GF-D8 (cell line): ENCODE results near the gene ENPP6.

Experiments used
- DNase-seq: peaks from one replicate; lab custom pipeline; 2025; lab: John Stamatoyannopoulos, UW

ENPP6 gene

DNA sequence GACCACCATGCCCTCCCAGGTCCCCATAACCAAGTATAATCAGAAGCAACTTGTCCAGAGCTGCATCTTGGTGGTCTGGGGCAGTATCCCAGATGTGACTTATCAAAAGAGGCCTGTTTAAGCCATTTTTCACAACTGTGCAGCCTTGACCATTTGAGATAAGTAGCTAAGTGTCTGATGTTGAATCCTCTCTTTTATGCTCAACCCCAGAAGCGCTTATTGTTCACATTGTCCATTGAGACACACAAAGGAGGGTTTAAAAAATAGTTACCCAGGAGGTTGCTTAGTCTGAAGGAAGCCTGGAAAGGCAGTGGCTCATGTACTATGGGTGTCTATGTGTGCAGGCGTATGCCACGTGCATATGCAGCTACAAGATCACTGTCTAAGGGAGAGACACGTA lies 27.0 kb downstream of the ENPP6 start:
- DNase-seq: no peak

DNA sequence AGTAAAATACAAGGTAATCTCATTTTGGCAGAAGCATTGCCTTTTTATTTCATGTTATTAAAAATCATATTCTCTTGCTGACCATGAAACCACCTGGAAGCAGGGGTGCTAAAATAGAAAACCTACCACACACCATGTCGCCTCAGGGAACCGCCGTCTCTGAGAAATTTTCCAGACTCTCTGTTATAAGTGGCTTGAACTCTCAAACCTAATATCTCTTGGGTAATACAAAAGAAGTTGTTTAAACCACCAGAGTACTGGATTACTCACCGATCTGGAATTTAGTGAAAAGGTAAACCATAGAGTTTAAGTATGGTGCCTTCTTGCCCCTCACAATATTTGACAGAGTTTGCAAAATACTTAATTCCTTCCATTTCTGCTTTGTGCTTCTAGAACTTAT lies 27.7 kb downstream of the ENPP6 start:
- DNase-seq: no peak

DNA sequence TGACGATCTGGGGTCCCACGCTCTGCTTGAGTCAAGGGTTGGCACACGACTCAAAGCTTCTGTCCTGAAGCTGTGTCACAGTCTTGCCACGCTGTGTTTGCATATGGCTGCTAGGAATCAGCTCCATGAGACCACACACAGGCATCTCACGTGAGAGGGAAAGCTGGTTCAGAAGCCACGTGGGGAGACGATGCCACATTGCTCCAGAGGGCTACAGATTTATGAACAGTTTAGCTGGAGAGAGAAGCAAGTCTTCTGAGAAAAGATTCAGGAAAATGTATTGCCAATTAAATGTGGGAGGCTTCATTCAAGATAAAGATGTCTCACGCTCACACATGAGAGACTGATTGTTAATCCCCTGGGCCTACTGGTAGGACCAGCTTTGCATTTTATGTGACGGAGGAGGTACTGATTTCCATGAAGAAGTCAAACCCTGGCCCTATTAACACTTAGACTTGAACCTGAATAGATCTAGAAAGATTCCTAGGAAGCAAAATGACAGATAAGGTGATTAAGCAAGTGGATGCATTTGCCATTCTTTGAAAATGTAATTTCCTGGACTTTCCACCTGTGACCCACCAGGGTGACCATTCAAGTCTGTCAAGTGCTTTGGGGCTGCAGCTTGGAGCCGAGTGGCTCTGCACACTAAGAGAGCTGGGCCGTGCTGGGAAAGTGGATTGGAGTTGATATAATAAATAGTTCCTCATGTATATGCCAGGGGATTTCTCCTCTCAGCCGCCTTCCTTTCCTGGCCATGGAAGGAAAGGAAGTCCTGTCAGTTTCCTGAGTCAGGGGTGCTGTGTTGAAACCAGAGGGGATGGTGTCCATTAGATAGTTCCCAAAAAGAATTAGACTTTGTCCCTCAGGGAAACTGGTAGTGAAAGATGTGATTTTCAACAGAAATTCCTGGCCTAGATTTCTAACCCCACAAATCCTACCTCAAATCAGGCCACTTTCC lies 29.0 kb downstream of the ENPP6 start:
- DNase-seq: no peak

- no peak for DNase-seq
These were observed 40.4 kb downstream of the ENPP6 start for GRCh38 chr4:184177271-184177670.

DNA sequence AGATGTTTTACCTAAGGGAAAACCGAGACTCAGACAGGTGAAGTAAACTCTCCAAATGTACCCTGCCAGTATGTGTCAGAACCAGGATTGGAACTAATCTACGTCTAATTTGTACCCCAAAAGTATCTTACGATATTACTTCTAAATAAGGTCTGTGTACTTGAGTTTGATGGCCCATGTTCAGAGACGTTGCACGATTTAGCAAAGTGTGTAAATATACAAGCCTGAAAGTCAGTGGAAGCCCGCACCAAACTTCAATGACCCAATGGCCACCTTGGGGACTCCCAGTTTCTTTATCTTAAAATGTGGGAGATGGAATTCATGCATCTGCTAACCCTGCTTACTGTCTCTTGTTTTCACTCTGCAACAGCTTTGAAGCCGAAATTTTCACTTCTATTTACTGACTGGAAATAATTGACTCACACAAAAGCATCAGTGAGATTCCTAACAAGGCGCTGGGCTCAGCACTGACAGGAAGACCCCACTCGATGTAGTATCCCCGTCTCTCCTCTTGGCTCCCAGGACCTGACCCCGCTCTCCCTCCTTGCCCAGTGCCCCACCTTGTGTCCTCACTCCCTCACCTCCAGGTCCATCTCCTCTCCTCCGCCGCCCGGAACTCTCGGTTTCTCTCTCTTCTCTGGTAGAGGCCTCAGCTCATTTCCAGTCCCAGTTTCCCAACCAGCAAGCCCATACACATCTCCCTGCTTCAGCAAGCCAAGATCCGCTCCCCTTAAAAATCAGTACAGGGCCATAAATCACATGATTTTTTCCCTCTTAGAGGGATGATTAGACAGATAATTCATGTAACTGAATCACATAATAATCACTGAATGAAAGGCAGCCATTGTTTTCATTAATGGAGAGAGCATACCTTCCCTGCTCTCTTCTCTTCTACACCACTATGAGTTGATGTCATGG lies 42.8 kb downstream of the ENPP6 start:
- no peak for DNase-seq

GRCh38 chr4:184171011-184171410 lies 46.7 kb downstream of the ENPP6 start:
- no peak for DNase-seq

DNA sequence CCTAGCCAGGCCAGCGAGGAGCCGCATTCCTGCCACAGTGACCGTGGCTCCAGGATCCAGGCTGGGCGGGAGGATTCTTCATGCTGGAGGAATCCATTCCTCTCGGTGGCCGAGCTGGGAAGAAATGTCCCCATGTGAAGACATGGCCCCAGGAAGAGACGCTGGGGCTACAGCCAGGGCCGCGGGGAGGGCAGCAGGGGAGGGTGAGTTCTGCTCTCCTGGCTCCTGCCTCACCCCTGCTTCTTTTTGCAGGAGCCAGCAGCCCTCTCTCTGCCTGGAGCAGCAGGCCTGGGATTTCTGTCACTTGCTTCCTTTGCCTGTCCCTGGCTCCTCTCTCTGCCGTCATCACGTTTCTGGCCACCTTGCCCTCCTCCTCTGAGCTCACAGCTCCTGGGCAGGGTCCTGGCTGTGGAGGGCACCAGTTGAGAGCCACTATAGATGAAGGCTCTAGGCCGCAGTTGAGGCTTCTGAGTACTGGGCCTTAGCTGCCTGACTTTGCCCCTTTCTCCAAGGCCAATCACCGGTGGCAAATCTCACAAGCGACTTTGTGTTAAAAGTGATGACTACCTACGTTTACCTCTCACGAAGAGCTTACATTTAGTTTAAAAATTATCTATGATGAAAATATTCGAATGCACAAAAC lies 48.3 kb downstream of the ENPP6 start:
- DNase-seq: no peak

DNA sequence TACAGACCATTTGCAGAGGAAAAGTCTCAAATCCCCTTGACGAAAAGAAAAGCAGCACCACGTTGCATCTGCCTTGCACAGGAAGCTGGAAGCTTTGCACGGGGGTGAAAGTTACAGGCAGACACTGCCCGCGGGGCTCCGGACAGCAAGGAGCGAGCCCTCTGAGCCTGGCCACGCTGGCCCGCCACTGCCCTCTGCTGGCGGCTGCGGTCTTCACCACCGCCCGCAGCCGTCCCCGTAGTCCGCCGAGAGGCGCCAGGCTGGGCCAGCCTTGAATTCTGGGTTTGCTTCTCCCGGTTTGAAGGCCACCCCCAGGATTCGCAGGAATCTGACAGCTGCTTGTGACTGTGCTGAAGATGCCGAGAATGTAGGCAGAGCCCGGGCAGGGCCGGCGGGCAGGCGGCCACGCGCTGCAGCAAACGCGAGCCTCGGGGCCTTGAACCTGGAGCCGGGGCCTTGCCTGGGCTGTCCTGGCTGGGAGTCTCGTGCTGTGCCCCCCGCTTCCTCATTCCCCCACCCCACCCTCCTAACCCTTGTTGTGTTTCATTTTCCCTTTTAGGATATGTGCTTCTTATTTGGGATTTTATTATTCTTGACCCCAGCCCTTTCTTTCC lies 49.2 kb downstream of the ENPP6 start:
- DNase-seq: no peak

DNA sequence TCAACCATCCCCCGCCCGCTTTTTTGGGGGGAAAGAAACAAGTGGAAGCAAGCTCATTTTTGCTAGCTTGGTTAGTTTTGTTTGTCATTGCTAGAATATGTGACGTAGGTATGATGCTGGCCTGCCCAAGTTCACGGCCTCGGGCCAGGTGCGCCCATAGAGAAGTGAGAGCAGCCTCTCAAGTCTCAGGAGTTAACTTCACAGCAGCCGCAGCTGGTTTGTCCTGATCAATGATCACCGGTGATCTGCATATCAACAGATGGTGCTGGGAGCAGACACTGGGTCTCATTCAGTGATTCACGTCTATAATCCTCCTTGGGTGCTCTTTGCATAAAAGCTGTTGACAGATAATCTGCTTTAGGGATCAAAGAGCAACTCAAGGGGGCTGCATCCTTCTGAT lies 50.1 kb downstream of the ENPP6 start:
- DNase-seq: no peak

GRCh38 chr4:184166736-184167135 lies 50.9 kb downstream of the ENPP6 start:
- DNase-seq: no peak

GRCh38 chr4:184165291-184165690 lies 52.4 kb downstream of the ENPP6 start:
- DNase-seq: no peak

DNA sequence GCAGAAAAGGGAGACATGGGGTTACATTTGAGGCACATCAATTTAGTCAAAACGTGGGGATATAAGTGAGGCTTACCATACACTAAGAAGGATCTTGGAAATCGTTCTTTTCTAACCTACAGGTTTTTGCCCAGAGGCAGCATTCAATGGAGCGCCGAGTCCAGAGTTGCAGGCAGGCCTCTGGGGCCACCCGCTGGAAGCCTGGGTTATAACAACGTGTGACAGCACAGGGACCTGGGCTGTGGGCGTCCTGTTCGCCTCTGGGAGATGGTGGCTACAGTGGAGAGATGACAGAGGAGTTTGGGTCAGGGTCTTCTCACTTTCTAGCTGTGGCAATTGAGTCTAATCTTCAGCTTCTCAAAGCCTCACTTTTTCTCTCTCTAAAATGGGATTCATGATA lies 53.9 kb downstream of the ENPP6 start:
- DNase-seq: no peak

DNA sequence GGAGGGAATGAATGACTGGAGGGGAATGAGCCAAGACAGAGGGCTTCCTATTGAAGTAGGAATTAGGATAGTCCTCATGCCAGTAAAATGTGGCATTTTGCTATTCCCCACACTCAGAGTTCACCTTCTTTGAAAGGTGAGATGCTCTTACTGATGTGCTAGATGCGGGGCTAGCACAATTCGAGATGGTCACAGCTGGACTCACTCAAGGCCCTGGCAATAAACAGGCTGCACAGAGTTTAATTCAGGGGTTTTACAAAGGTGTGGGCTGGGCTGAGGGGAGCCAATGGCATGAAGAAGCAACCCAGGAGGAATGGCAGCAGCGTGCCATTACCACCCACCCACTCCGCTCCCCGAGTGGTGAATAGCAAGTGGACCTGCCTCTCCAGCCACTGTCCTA lies 55.1 kb downstream of the ENPP6 start:
- no peak for DNase-seq

- DNase-seq: no peak
These were observed 60.4 kb downstream of the ENPP6 start for GRCh38 chr4:184157322-184157721.

- no peak for DNase-seq
These were observed 61.3 kb downstream of the ENPP6 start for GRCh38 chr4:184156163-184156920.

GRCh38 chr4:184154199-184154598 lies 63.5 kb downstream of the ENPP6 start:
- DNase-seq: no peak

- no peak for DNase-seq
These were observed 63.9 kb downstream of the ENPP6 start for GRCh38 chr4:184153781-184154180.

GRCh38 chr4:184151988-184152485 lies 65.6 kb downstream of the ENPP6 start:
- DNase-seq: no peak

- DNase-seq: no peak
These were observed 67.4 kb downstream of the ENPP6 start for GRCh38 chr4:184150102-184150839.
